K562 (cell line): ENCODE measurements around the gene RPH3AL.
A peak's percentile ranks its signal among the peaks of the same experiment; 100 is the strongest.

Experiments
- CTCF ChIP-seq, 3 experiments: IDR thresholded peaks in 2 of 3; conservative IDR thresholded peaks in 1 of 3; 2 replicates each; pipeline ENCODE4 v1.5.1; 2011 to 2012; ENCODE audit warnings: low read length in 3 of 3, mild to moderate bottlenecking in 3 of 3, control low read depth in 2 of 3, improper control_type of control experiment in 1 of 3, inconsistent platforms in 1 of 3, low read depth in 1 of 3, mixed read lengths in 1 of 3, moderate library complexity in 1 of 3; ENCODE audit not compliant: insufficient read depth in 2 of 3
- E2F6 ChIP-seq, 2 experiments: IDR thresholded peaks; 2 replicates each; pipeline ENCODE4 v1.6.1; 2011; ENCODE audit warnings: borderline replicate concordance in 1 of 2, control low read depth in 1 of 2, low read depth in 1 of 2, low read length in 1 of 2, mild to moderate bottlenecking in 1 of 2, mixed read lengths in 1 of 2, moderate library complexity in 1 of 2; ENCODE audit not compliant: insufficient read depth in 1 of 2, insufficient read length in 1 of 2, poor library complexity in 1 of 2, severe bottlenecking in 1 of 2; ENCODE audit errors: extremely low read depth in 1 of 2
- FOXM1 ChIP-seq, 2 experiments: fragments of 450-650 bp in 1 of 2; sonication (generic) in 1 of 2; formaldehyde crosslinking in 1 of 2; IDR thresholded peaks; 2 replicates each; pipeline versions ENCODE4 v1.6.1 to v1.9.0; 2017 to 2022; ENCODE audit warnings: low read depth in 2 of 2, mild to moderate bottlenecking in 2 of 2, missing genetic modification reagents in 1 of 2, moderate library complexity in 1 of 2
- NBN ChIP-seq: fragments of 450-650 bp; IDR thresholded peaks from 2 replicates; pipeline ENCODE4 v1.6.1; 2016; ENCODE audit warnings: low read depth, mild to moderate bottlenecking
- POLR2A ChIP-seq: fragments of 450-650 bp; conservative IDR thresholded peaks from 2 replicates; pipeline ENCODE4 v1.6.1; 2016
- POLR2AphosphoS2 ChIP-seq: IDR thresholded peaks from 2 replicates; pipeline ENCODE4 v1.6.1; 2012; ENCODE audit warnings: low read length, improper control_type of control experiment
- REST ChIP-seq, 2 experiments: fragments of 450-650 bp; formaldehyde crosslinking in 1 of 2; IDR thresholded peaks; 2 replicates each; pipeline versions ENCODE4 v1.4.0 to v1.6.1; 2014 to 2020; ENCODE audit warnings: mild to moderate bottlenecking in 2 of 2, borderline replicate concordance in 1 of 2, low read depth in 1 of 2
- SFPQ ChIP-seq: fragments of 200-400 bp; formaldehyde crosslinking; IDR thresholded peaks from 2 replicates; pipeline ENCODE4 v1.6.1; 2017; ENCODE audit warnings: mild to moderate bottlenecking, low read depth, low read length, moderate library complexity
- SRF ChIP-seq, 2 experiments: fragments of 250-450, 450-650 bp in 1 of 2; sonication (Bioruptor Pico) in 1 of 2; sonication (generic) in 1 of 2; formaldehyde crosslinking; IDR thresholded peaks; 2 replicates each; pipeline versions ENCODE4 v1.5.0 to v1.5.1; 2020 to 2022; ENCODE audit warnings: mild to moderate bottlenecking in 1 of 2, missing genetic modification reagents in 1 of 2

- no peak for TF ChIP-seq POLR2A
- no peak for TF ChIP-seq E2F6 (IDR thresholded peaks at IDR 0.05; ENCODE audit: borderline replicate concordance in 1 of 2, extremely low read depth in 1 of 2, insufficient read depth in 1 of 2, insufficient read length in 1 of 2, low read depth in 1 of 2, low read length in 1 of 2, poor library complexity in 1 of 2, severe bottlenecking in 1 of 2)
- TF ChIP-seq SRF (CRISPR knock-in tag; IDR thresholded peaks at IDR 0.05), result no peak
- TF ChIP-seq REST (IDR thresholded peaks at IDR 0.05; ENCODE audit: borderline replicate concordance), result no peak
- no peak for TF ChIP-seq REST (CRISPR knock-in tag; IDR thresholded peaks at IDR 0.05; ENCODE audit: low read depth)
- no peak for TF ChIP-seq FOXM1 (IDR thresholded peaks at IDR 0.05; ENCODE audit: low read depth)
- TF ChIP-seq FOXM1 (CRISPR knock-in tag; IDR thresholded peaks at IDR 0.05; ENCODE audit: low read depth), result no peak
- TF ChIP-seq CTCF (IDR thresholded peaks at IDR 0.05 in 2 of 3, conservative IDR thresholded peaks at IDR 0.05 in 1 of 3; ENCODE audit: insufficient read depth in 2 of 3, low read depth in 1 of 3, low read length in 3 of 3), result 0 out of 6 replicates have a peak, but pooled peaks of 1 of the 3 experiments have one; percentile 7
- TF ChIP-seq NBN, result no peak
- TF ChIP-seq SFPQ, result no peak
- TF ChIP-seq POLR2AphosphoS2, result no peak
Measured at GRCh38 chr17:348692-349425, 3.7 kb downstream of the RPH3AL start.
